OCI-LY3 (cell line): ENCODE data around the gene ZNF197.

ENCODE experiments used
- CTCF ChIP-seq: fragments of 200-600, 300-600 bp; sonication (generic); IDR thresholded peaks from 2 replicates; pipeline ENCODE4 v1.5.1; 2014; ENCODE audit warnings: antibody characterized with exemption, low read length, low read depth
- EZH2phosphoT487 ChIP-seq: fragments of 200-600 bp; shearing (Covaris generic); IDR thresholded peaks from 2 replicates; pipeline ENCODE4 v1.6.1; 2018; ENCODE audit warnings: antibody characterized with exemption, mixed run types, low read depth

GRCh38 chr3:44601749-44602148 is 23.1 kb upstream of the ZNF197 start:
- TF ChIP-seq CTCF (no peak), EZH2phosphoT487 (no peak)
